ENCODE data around the gene SMIM28. TPM values are rescaled to one million over a fixed set of nuclear protein-coding genes. Genes with fewer than 3 reads are reported as not detected.

Gene SMIM28
- not detected in 2 replicates for total RNA-seq (2011; cell fraction: chromatin; rRNA removed; ENCODE audit: low replicate concordance)
- total RNA-seq (2011; cell fraction: nucleolus; rRNA removed) = not detected in 2 replicates
- not detected in 2 replicates for total RNA-seq (2011; cell fraction: nucleoplasm; rRNA removed)
- total RNA-seq (2014; rRNA removed) = not detected in 2 replicates
- not detected in 2 replicates for total RNA-seq (2014; rRNA removed; fragmentation: Illumina TruSeq; extraction: Trizol)
- total RNA-seq (2015; rRNA removed; fragmentation: Illumina TruSeq; extraction: Trizol) = not detected in 2 replicates
- not detected in 2 replicates for total RNA-seq (2021)
- polyA plus RNA-seq (2011; rRNA removed) = not detected in 2 replicates
- polyA plus RNA-seq (2011; cell fraction: cytosol; rRNA removed) = not detected in 2 replicates
- not detected in 2 replicates for polyA plus RNA-seq (2011; cell fraction: nucleus; rRNA removed)
- not detected in 2 replicates for polyA plus RNA-seq (2012)
- not detected in 2 replicates for polyA plus RNA-seq (2014; fragmentation: Illumina TruSeq; extraction: Trizol)
- not detected for polyA plus RNA-seq (2014; fragmentation: Nextera tagmentation; extraction: Ambion mirVana)
- not detected in 2 replicates for polyA plus RNA-seq (2014; rRNA removed)
- not detected in 2 replicates for polyA minus RNA-seq (2011; rRNA and poly(A)+ RNA removed)
- not detected in 2 replicates for polyA minus RNA-seq (2011; cell fraction: cytosol; rRNA and poly(A)+ RNA removed)
- polyA minus RNA-seq (2011; cell fraction: nucleus; rRNA and poly(A)+ RNA removed) = not detected in 2 replicates
- not detected for Bru-seq, nascent RNA
- not detected for BruChase-seq, experiment 1, labeled RNA remaining after a 2-hour chase
- BruChase-seq, experiment 2, labeled RNA remaining after a 6-hour chase = not detected
- long read RNA-seq, experiment 1 = 0 reads
- long read RNA-seq, experiment 2 = 0 reads
- long read RNA-seq, experiment 3 = 0 reads

DNA sequence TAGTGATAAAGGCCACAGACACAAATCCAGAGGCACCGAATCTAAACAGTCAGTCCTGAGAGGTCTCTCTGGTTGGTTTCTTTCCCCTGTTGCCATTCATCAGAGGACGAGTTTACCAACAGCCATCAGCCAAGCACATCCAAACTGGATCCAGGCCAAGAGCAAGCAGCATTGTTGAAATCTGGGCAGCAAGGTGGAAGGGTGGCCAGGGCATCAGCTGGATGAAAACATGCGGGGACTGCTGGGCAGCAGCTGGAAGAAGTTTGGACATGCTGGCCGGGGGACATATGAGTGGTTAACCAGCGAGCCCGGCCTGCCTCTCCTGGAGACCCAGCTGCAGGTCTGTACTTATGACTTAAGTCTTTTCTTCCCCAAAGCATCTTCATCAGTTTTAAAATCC, at the start of gene SMIM28:
Gene SMIM28, plus strand, starts transcription at position 62 of the 400 bp plus-strand sequence. Its CDS starts 168 bp downstream, at position 230.
- no peak for ATAC-seq
- Histone ChIP-seq H3K27ac (ENCODE audit: extremely low read depth, low read depth, low read length) (no peak within 1 kb of the TSS), H3K27me3 (ENCODE audit: control insufficient read depth in 2 of 2, insufficient read depth in 2 of 2, low read length in 2 of 2) (peaks cover 8 to 16% of the 10 kb centered on the region in 2 experiments; a peak in 4 of 5 replicates), H3K9ac (ENCODE audit: insufficient read depth in 1 of 2, low read depth in 2 of 2, low read length in 2 of 2) (no peak within 1 kb of the TSS), H3K4me2 (ENCODE audit: insufficient read depth, low read length) (no peak within 1 kb of the TSS), H2AFZ (ENCODE audit: low read depth, low read length) (no peak within 1 kb of the TSS), H3K4me3 (no peak within 1 kb of the TSS), H3K79me2 (ENCODE audit: control insufficient read depth, insufficient read depth, low read length) (no peaks in the 10 kb centered on the region), H3K4me1 (replicated peaks in 1 of 2; ENCODE audit: control insufficient read depth in 2 of 2, insufficient read depth in 2 of 2, low read length in 2 of 2) (peaks cover 0 to 2% of the 10 kb centered on the region in 2 experiments; a peak in 2 of 5 replicates), H3K9me1 (ENCODE audit: control insufficient read depth, insufficient read depth, low read length) (no peaks in the 10 kb centered on the region), H3K9me3 (replicated peaks; ENCODE audit: control insufficient read depth, insufficient read depth, low read depth, low read length) (no peaks in the 10 kb centered on the region), H3K36me3 (ENCODE audit: control insufficient read depth, insufficient read depth, low read length) (no peaks in the 10 kb centered on the region), H4K20me1 (replicated peaks; ENCODE audit: control insufficient read depth, insufficient read depth, low read length) (no peaks in the 10 kb centered on the region)
- DNase-seq (ENCODE audit: extremely low read depth in 1 of 4, low spot score in 3 of 4) = no peak
- TF ChIP-seq, protein P1, sequence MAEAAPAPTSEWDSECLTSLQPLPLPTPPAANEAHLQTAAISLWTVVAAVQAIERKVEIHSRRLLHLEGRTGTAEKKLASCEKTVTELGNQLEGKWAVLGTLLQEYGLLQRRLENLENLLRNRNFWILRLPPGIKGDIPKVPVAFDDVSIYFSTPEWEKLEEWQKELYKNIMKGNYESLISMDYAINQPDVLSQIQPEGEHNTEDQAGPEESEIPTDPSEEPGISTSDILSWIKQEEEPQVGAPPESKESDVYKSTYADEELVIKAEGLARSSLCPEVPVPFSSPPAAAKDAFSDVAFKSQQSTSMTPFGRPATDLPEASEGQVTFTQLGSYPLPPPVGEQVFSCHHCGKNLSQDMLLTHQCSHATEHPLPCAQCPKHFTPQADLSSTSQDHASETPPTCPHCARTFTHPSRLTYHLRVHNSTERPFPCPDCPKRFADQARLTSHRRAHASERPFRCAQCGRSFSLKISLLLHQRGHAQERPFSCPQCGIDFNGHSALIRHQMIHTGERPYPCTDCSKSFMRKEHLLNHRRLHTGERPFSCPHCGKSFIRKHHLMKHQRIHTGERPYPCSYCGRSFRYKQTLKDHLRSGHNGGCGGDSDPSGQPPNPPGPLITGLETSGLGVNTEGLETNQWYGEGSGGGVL (CRISPR knock-in tag; IDR thresholded peaks at IDR 0.05) = no peak
- TF ChIP-seq U2AF2 (optimal IDR thresholded peaks at IDR 0.05; ENCODE audit: low read depth, low read length) = no peak
- TF ChIP-seq ATF4 (CRISPR knock-in tag; IDR thresholded peaks at IDR 0.05) = no peak
- TF ChIP-seq ZNF23 (CRISPR knock-in tag; IDR thresholded peaks at IDR 0.05) = no peak
- TF ChIP-seq HDAC2 (IDR thresholded peaks at IDR 0.05) = no peak
- no peak for TF ChIP-seq EP400 (IDR thresholded peaks at IDR 0.05)
- no peak for TF ChIP-seq ZBTB1 (CRISPR knock-in tag; IDR thresholded peaks at IDR 0.05; ENCODE audit: borderline replicate concordance, low read depth)
- TF ChIP-seq BHLHE40 (IDR thresholded peaks at IDR 0.05; ENCODE audit: low read length) = no peak
- WGBS (ENCODE audit: insufficient coverage, low coverage, missing lambda C conversion rate) = 2% methylated on average over 6 of the region's 6 CpGs
- FAIRE-seq = no peak
- POLR2A ChIA-PET = interaction anchor here (0.6 kb wide), 1 partner anchor 1383 kb away, joined by 3 read pairs; no protein-coding TSS in a partner anchor
- CTCF ChIA-PET (ENCODE audit: low intra/inter-chr PET ratio) = no interaction called here
- BruUV-seq (replicated peaks) = no TSS peak
- in situ Hi-C loops (cut with MboI) = no loop called here
- intact Hi-C loops (cut with micrococcal nuclease) = no loop called here
